BE2C (cell line): ENCODE results near the gene NAA80.

ENCODE experiments used
- DNase-seq: peaks from one replicate; pipeline ENCODE4 v3.0.0-alpha.2; 2020
- H3K27me3 ChIP-seq: fragments of 250-450 bp; sonication (Bioruptor Pico); 2 replicates; pipeline ENCODE4 v1.5.1; 2020; ENCODE audit warnings: mild to moderate bottlenecking
- H3K36me3 ChIP-seq: fragments of 250-450 bp; sonication (Bioruptor Pico); 2 replicates; pipeline ENCODE4 v1.5.1; 2020; ENCODE audit warnings: mild to moderate bottlenecking
- H3K4me1 ChIP-seq: fragments of 250-450 bp; sonication (Bioruptor Pico); 2 replicates; pipeline ENCODE4 v1.5.1; 2020
- H3K4me3 ChIP-seq: 2 replicates; pipeline ENCODE4 v1.5.1; 2011; ENCODE audit warnings: low read depth, low read length
- H3K9me3 ChIP-seq: fragments of 250-450 bp; sonication (Bioruptor Pico); 2 replicates; pipeline ENCODE4 v1.5.1; 2020
- CTCF ChIP-seq: IDR thresholded peaks from 2 replicates; pipeline ENCODE4 v1.5.1; 2012; ENCODE audit warnings: mild to moderate bottlenecking, low read depth, low read length

Gene NAA80

GRCh38 chr3:50322115-50322385, 22.8 kb upstream of the NAA80 start:
- no peak for DNase-seq
- no peak for TF ChIP-seq CTCF
- peaks cover 17% of the 10 kb centered on the region for H3K36me3 ChIP-seq
- peak overlapping the region; percentile 21; the same call in 1 of the 2 replicates for H3K4me3 ChIP-seq
- no peaks in the 10 kb centered on the region for H3K27me3 ChIP-seq
- peaks cover 3% of the 10 kb centered on the region for H3K4me1 ChIP-seq
- no peaks in the 10 kb centered on the region for H3K9me3 ChIP-seq

DNA sequence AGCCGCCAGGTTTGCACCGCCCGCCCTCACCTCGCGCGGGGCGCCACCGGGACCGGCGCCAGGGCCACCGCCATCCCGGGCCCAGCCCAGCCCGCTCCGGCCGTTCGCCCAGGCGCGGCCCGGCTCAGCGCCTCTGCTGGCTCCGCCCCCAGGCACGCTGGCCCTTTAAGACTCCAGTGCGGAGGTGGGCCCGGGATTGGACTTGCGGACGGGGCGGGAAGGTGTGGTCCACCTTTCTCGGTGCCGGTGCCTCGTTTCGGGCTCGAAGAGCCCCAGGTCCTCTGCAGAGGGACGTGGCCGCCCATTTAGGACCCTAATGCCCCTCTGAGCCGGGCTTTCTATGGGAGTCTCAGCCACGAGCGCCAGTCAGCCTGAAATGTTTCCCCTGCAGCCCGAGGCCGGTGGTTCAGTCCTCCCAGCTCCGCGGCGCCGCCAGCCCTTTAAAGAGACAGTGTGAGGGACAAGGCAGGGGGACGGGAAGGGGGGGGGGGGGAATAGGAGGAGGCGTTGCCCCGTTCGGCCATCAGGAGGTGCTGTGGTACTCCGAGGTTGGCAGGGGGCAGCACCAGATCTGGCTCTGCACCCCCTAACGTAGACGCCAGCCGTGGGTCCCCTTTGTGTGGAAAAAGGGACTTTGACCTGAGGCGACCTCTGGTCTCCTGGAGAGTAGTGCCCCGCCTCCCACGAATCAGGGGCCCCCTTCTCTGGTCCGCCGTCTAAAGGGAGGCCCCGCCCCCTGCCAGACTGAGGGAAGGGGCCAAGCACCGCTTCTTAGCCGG, 22.3 kb upstream of the NAA80 start:
- H3K36me3 ChIP-seq: peaks cover 17% of the 10 kb centered on the region
- H3K27me3 ChIP-seq: no peaks in the 10 kb centered on the region
- peak overlapping the region; percentile 65 for H3K4me3 ChIP-seq
- H3K4me1 ChIP-seq: peaks cover 3% of the 10 kb centered on the region
- DNase-seq: peak; percentile 85
- TF ChIP-seq CTCF: peak; percentile 36
- no peaks in the 10 kb centered on the region for H3K9me3 ChIP-seq

GRCh38 chr3:50320853-50321335, 21.7 kb upstream of the NAA80 start:
- no peaks in the 10 kb centered on the region for H3K9me3 ChIP-seq
- peaks cover 3% of the 10 kb centered on the region for H3K4me1 ChIP-seq
- H3K36me3 ChIP-seq: peaks cover 17% of the 10 kb centered on the region
- H3K27me3 ChIP-seq: no peaks in the 10 kb centered on the region
- DNase-seq: peak; percentile 72
- no peak for TF ChIP-seq CTCF
- peak overlapping the region; percentile 65 for H3K4me3 ChIP-seq

- H3K4me1 ChIP-seq: peaks cover 3% of the 10 kb centered on the region
- TF ChIP-seq CTCF: no peak
- H3K27me3 ChIP-seq: no peaks in the 10 kb centered on the region
- no peaks in the 10 kb centered on the region for H3K9me3 ChIP-seq
- peaks cover 17% of the 10 kb centered on the region for H3K36me3 ChIP-seq
- peak overlapping the region; percentile 65 for H3K4me3 ChIP-seq
- no peak for DNase-seq
These were observed 20.9 kb upstream of the NAA80 start for GRCh38 chr3:50319894-50320625.

GRCh38 chr3:50319181-50319893, 20.1 kb upstream of the NAA80 start:
- Histone ChIP-seq H3K4me1 (peaks cover 3% of the 10 kb centered on the region), H3K9me3 (no peaks in the 10 kb centered on the region), H3K4me3 (no peak overlapping the region), H3K27me3 (no peaks in the 10 kb centered on the region), H3K36me3 (peaks cover 17% of the 10 kb centered on the region)
- no peak for DNase-seq
- TF ChIP-seq CTCF: no peak
